SHP77 (cell line): ENCODE results near the gene GEMIN7.

Experiments used
- DNase-seq, 2 experiments: peaks; one replicate each; lab custom pipeline; 2025; lab: John Stamatoyannopoulos, UW

The GEMIN7 gene

DNA sequence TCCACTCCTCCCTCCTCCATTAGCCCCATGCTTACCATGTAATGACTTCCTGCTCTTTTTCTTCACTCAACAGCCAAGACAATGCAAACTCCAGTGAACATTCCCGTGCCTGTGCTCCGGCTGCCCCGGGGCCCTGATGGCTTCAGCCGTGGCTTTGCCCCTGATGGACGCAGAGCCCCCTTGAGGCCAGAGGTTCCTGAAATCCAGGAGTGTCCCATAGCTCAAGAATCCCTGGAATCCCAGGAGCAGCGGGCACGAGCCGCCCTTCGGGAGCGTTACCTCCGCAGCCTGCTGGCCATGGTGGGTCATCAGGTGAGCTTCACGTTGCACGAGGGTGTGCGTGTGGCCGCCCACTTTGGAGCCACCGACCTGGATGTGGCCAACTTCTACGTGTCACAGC is 11.0 kb downstream of the GEMIN7 start:
- no peak for DNase-seq

DNA sequence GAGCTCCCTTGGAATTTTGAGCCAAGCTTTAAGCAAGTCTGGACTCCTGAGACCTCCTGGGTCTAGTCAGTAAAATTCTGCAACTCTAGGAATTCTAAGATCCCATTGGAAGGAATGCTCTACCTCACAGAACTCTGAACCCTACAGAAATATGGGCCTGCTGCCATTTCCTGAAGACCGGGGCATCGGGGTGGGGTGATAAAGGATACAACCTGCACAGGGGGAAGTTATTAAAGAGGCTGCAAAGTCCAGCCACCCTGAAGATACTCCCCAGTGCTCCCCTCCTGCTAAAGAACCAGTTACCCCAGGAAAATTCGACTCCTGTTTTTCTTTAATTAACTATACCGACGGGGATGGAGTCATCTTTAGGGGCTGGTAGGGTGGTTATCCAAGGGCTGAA is 11.5 kb downstream of the GEMIN7 start:
- DNase-seq: no peak

DNA sequence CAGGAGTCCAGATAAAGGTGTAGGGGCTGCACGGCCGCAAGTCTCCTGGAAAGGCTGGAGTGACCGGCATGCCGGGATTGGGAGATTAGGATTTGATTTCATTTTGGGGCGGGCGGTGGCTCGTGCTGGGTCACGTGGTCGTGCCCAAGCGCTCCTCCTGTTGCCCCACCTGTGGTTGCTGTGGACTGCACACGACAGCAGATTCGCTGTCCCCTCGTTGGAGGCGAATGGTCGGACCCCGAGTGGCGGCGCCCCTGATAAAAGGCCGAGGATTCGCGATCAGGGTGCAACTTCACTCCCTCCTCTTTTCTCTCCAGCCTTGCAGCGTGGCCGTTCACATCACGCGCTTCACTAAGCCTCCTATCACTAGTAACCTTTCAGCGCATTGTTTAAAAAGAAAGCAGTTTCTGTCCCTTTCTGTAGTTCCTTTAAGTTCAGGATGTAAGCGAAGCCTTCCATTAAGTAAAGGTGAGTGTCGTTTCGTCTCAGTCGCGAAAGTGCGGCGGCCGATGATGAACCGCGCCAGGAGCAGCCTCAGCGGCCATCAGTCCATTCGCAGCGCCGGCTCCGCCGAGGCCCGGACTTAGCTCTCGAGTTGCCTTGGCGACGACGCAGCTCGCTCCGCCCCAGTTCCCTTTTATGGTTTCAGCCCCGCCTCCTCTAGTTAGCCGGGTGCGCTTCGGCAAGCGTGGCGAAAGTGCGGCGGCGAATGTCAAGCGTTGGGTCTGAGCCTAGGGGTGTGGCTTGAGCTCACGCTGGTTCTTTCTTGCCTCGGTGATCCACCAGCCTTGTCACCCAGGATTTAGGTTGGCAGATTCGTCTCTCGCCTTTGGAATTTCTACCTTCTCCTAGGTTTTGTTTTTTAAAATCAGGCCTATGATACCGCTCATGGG is 12.2 kb downstream of the GEMIN7 start:
- DNase-seq: peak; percentile 96

DNA sequence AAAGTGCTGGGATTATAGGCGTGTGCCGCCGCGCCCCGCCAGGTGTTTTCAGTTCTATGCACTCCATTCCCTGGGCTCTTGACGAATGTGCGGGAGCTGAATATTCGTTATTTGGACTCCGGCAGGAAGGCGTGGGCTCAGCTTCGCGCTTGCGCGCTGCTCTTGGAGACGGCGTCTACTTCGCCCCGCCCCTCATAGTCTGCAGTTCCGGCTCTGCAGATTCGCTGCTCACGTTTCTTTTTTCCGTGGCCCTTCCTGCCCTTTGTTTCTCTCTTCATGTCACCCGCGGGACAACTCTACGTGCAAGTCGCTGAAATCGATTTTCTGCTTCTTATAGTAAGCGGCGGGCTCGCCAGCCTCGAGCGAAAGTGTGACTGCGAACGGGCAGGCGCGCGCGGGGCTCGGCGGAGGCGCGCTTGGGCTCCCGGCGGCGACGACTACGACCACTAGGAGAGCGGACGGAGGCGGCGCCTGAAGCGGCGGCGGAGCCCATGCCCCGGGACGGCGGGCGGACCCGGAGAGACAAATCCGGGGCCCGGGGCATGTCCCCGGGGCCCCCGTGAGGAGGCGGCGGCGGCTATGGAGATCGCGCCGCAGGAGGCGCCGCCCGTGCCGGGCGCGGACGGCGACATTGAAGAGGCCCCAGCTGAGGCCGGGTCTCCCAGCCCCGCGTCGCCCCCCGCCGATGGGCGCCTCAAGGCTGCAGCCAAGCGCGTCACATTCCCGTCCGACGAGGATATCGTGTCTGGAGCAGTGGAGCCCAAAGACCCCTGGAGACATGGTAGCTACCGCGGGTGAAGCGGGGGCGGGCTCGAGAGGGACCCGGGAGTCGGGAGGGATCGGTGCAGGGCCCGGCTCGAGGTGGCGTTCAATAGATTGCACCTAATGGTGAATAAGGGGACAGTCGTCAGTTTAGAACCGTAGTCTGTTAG is 14.0 kb downstream of the GEMIN7 start, which contains the start of gene PPP1R37:
Gene PPP1R37, plus strand, starts transcription at position 433 of the 932 bp plus-strand sequence. Its CDS starts 147 bp downstream, at position 580.
- peak; percentile 95 to 96 for DNase-seq

DNA sequence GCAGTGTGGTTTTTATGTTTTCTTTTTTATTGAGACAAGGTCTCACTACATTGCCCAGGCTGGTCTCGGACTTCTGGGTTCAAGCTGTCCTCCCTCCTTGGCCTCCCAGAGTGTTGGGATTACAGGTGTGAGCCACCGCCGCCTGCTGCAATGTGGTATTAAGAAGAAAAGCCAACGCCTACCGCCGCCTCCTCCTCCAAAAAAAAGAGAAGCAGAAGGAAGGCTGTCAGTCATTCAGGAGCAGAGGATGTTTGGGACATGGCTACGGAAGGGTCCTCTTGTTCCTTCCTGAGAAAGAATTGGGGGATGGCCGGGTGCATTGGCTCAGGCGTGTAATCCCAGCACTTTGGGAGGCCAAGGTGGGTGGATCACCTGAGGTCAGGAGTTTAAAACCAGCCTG is 15.1 kb downstream of the GEMIN7 start:
- DNase-seq: no peak

DNA sequence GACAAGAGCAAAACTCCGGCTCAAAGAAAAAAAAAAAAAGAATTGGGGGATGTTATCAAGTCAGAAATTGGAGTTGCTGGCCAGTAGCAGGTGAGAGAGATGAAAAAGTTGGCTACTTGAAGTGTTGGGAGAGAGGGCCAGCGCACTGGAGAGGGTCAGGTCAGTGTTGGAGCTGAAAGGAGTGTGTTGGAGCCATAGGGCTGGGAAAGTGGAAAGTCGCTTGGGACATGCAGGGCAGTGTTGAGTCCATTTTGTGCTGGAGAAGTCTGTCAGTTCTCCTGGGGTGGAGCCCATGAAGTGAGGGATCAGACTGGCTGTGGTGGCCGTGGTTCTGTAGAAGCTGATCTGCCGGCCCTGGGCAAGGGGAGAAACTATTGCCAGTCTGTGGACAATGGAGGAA is 15.6 kb downstream of the GEMIN7 start:
- DNase-seq: no peak

DNA sequence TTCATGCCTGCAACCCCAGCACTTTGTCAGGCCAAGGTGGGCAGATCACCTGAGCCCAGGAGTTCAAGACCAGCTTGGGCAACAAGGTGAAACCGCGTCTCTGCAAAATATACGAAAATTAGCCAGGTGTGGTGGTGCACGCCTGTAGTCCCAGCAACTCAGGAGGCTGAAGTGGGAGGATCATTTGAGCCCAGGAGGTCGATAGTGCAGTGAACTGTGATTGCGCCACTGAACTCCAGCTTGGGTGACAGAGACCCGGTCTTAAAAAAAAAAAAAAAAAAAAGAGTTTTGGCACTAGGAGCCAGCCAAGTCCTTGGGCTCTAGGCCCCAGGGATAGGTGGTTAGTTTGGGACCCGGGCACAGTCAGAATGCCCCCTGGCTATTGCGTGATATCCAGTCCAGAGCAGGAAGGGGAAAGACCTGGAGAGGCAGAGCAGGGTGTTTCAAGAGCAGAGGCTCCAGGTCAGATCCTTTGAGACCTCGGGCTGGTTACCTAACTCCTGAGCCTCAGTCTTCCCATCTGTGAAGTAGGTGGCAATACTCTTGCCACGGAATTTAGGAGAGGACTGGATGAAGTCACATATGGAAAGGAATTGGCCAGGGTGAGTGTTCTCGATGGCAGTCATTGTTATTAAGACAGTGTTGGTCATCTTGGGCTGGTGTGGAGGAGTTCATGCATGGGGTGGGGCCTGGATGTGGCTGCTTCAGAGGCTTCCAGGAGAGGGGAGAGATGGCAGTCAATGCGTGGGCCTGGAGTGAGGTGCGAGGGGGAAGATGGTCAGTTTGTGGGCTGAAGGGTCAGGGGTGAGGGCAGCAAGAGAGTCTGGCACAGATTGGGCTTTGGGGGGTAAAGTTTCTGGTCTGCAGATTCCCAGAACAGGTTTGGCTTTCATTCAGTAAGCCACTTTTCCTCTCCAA is 16.7 kb downstream of the GEMIN7 start:
- DNase-seq: no peak

DNA sequence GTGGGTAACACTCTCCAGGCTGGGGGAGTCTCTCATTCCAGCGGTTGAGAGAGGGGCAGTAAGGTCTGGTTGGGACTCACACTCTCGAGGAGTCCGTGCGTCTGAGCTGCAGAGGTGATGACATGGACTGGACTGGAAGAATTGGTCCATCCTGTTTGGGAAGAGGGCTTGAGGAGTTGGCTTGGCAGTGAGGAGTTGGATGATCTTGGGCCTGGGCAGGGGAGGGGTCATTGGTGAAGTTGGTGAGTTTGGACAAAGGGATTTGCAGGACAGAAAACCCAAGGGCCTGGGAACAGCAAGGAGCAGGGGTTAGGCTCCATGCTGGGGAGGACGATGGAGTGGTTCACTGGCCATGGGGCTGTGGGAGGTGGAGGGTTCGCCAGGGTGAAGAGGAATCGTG is 17.6 kb downstream of the GEMIN7 start:
- no peak for DNase-seq

DNA sequence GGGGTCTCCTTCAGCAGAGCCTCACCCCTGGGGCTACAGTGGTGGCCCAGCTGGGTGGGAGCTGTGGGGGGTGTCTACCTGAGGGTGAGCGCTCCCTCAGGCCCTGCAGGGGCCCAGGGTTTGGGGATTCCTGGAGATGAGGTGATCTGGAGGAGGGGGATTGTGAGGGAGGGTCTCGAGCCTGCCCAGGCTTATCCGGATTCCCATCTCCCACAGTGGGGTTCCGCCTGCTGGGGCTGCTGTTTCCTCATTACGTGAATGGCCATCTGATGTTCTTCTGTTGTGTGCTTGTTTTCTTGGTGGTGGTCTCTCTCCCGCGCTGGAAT is 18.4 kb downstream of the GEMIN7 start:
- DNase-seq: no peak

DNA sequence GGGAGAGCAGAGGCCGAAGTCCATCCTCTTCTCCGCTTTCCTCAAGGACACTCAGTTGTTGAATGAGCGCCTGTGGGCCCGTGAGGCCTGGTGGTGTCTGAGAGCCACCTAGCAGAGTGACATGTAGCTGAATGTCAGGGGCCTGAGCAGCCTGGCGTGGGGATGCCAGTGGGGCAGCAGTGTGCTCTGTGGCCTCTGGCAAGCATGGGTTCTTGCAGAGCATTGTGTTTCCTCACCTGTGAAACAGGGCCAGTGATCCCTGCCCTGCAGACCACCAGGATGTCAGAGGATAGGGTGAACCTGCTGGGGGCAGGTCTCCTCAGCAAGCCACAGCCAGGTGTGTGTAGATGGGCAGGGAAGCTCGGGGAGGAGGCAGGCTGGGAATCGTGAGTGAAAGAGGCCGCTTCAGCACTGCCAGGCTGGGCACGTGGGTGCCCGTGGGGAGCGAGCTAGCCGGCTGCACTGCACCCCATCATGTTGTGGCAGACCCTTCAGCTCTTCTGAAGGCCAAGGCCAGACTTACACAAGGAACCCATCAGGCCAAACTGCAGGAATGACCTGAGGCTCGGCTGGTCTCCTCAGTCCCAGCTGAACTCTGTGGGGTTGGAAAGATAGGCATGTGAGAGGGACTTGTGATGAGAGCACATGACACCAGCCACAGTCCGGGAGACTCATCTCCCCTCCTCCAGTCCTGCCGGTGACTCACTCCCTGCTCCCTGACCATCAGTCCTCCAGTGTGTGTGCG is 18.9 kb downstream of the GEMIN7 start:
- no peak for DNase-seq

DNA sequence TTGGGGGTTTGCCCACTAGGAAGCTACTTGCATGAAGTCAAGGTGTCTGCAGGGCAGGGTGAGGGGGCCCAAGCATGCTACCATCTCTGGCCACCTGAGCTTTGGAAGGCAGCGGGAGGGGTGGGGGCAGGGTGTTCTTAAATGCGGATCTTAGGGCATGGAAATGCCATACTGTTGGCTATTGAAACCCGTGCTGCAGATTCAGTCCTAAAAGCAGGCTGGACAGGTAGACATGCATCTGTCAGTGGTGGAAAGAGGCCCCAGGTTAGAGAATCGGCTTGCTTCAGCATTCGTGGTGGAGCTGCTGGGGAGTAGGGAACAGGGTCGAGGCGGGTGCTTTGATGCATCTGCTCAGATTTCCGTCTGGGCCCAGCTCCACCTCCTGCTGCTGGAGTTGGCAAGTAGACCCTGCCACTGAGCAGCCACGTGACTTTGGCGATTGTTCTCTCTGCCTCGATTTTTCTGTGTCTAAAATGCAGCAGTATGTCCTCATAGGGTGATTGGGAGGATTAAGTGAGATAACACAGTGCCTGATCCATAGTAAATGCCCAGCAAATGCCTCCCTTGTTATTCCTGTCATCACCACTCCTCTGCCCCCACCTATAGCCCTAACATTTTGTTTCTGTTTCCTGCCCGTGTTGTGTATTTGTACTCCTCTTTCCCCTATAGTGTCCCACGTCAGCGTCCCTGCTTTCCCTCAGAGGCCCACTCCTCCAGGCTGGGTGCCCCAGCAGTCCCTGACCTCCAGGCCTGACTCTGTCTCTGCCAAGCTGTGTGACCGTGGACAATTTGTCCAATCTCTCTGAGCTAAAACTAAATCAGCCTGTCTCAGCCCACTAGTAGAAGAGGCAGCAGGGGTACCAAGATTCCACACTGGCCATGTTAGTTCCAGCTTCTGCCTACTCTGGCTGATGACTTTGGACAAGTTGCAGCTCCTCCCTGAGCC is 19.7 kb downstream of the GEMIN7 start:
- no peak for DNase-seq

DNA sequence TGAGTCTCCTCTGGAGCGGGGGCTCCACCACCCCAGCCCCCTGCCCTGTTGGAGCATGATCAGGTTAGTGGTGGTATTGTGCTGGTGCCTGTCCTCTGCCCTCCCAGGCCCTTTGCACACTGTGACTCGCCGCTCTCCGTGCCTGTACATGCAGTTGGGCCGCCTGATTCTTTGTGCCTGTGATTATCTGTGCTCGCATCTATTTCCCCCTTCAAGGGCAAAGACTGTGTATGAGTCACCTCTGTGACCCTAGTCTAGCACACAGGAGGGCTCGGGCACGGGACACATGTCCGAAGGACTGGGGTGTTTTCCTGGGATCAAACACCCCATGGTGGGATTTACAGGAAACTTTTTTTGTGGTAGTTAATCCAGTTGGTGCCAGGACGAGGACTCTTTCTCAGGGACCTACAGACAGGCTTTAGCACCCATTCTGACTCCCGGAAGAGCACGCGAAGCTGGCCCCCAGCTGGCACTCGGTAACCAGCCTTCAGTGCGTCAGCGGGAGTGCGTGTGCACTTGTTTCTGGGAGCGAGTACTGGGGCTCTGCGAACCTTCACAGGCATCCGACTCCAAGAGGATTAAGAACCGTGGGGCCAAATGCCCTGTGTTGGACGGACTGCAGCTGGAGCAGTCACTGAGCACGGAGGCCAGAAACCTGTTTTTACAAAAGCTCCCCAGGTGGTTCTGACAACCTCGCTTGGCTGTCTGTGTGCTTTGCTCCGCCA is 20.6 kb downstream of the GEMIN7 start:
- DNase-seq: no peak

DNA sequence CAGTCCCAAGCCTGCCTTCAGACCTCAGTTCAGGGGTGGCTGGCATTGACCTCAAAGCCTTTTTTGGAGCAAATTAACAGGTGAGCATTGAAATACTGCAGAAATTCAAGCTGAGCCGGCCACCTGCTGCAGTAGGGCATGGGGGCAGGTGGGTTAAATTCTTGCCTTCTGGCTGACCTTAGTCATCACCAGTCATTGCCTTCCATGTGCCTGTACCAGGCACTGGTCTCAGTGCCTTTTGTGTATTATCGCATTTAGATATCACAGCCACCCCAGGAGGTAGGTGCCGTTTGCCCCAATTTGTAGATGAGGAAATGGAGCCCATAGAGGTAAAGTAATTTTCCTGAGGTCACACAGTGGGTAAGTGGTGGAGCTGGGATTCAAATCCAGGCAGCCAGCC is 21.1 kb downstream of the GEMIN7 start:
- no peak for DNase-seq

DNA sequence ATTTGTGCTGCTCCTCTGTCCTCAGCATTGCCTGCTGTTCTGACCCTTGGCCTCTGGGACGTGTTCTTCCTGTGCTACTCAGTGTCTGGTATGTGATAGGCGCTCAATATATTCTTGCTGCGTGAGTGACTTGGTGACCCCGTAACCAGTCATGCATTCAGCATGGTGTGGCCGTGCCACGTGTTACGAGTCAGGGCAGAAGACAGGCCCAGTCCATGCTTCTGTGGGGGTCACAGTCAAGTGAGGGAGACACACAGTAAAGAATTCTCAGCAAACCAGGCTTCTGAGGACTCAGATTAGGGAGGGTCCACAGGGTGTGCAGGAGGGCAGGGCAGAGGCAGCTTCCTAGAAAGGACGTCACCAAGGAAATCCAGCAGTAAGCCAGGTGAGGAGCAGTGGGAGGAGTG is 21.8 kb downstream of the GEMIN7 start:
- no peak for DNase-seq

DNA sequence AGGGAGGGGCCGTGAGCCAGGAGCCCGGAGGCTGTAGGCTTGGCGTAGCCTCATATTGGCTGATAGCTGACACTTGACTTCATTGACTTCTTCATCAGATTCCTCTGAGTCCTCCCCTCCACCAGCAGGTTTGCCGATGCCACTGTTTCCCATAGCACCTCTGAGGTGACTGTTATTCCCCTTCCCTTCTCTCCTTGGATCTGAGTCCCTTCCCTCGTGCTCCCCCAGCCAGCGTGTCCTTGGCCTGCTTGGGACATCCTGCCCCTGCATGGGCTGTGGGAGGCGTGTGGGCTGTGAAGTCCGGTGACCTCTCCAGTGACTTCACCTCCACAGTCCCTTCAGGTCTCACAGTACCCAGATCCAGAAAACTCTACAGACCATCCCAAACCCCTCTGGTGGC is 22.7 kb downstream of the GEMIN7 start:
- DNase-seq: no peak

DNA sequence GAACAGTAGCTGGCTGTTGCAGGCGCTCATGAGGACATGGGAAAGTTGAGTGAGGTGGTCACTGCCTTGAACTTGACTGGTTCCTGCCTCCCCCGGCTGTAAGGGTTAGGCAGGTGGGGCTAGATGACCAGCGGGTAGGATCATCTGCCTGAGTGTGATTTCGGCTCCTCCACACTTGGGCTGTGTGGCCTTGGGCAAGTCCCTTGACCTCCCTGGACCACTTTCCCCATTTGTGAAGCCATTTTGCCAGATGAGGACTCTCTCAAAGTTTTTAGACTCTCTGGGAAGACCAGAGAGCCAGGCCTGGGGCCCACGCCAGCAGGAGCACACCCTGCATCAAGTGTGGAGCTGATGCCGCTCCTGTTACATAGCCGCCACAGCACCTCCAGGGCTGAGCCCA is 23.4 kb downstream of the GEMIN7 start:
- DNase-seq: no peak

DNA sequence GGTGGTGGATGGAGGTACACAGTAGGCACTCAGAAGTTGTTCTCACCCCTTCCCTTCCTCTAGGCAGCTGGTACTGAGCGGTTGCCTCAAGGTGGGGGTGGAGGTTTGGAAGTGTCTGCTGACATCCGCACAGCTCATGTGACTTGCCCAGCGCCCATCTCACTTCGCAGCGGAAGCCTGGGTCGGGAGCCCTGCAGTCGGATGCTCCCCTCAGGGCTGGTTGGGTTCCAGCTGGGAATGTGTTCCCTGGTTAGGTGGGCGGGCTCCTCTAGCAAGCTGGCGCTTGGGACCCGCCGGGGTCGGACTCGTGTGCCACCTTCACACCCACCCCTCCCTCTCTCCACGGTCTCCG is 24.1 kb downstream of the GEMIN7 start:
- no peak for DNase-seq

DNA sequence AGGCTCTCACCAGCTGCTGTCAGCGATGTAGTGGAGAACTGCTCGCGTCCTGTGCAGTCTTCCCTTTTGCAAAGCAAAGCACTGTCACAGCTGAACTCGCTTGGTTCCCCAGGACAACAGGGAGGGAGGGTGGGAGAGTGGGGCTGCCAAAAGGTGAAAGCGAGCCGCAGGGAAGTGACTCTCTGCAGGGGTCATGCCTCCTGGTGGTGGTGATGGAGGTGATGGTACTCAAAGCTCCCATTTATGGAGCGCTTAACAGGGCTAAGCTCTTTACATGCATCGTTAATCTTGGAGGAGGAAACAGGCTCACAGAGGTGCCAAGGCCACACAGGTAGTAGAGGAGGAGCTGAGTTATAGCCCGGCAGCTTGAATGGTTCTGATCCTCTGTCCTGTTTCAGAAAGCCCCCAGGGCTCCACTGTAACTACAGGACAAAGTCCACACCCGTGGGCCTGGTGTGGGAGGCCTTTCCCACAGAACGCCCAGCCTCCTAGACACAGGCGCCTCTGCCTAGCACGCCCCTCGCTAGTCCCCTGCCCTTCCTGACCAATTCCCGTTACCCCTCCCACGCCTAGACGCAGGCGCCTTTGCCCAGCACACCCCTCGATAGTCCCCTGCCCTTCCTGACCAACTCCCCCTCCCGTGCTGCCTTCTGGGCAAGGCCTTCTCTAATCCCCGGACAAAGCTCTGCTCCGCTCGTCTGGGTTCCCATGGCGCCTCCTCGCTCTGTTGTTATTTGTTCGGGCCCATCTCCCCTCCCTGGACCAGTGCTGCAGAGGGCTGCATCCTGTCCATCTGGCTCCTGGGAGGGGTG is 24.7 kb downstream of the GEMIN7 start:
- peak in 1 of 2 experiments; percentile 17 for DNase-seq
